Urothelium cell line (cell line): ENCODE results near the gene RHOT2.

Experiments
- DNase-seq: peaks from one replicate; pipeline ENCODE4 v3.0.0; 2011; ENCODE audit warnings: low spot score, mixed read lengths
- FAIRE-seq: peaks from 2 replicates; lab custom pipeline; 2011; peaks lifted over from hg19 to GRCh38; lab: Jason Lieb, UNC

Gene RHOT2

DNA sequence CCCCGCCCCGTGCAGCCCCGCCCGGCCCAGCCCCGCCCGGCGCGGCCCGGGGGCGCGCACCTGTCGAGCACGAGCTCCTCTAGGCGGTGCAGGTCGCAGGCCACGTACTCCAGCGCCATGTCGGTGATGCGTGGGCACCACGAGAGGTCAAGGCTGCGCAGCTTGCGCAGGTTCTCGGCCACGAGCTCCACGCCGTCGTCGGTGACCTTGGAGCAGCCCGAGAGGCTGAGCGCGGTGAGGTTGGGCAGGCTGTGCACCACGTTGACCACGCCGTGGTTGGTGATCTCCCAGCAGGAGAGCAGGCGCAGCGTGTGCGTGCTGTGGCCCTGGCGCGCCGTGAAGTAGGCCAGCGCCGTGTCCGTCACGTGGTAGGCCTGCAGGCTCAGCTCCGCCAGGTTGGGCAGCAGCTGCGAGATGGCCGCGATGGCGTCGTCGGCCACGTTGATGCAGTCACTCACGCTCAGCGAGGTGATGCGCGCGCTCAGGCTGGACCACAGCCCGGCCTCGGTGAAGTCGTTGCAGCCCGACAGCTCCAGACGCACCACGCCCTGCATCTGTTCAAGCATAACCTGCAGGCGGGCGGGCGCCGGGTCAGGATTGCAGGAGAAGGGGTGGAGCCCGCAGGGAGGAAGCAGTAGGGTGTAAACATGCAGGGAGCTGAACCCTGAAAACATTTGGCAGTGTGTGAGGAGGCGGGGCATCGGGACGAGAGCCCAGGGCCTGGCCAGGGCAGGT, 27.6 kb downstream of the RHOT2 start:
- DNase-seq = no peak

DNA sequence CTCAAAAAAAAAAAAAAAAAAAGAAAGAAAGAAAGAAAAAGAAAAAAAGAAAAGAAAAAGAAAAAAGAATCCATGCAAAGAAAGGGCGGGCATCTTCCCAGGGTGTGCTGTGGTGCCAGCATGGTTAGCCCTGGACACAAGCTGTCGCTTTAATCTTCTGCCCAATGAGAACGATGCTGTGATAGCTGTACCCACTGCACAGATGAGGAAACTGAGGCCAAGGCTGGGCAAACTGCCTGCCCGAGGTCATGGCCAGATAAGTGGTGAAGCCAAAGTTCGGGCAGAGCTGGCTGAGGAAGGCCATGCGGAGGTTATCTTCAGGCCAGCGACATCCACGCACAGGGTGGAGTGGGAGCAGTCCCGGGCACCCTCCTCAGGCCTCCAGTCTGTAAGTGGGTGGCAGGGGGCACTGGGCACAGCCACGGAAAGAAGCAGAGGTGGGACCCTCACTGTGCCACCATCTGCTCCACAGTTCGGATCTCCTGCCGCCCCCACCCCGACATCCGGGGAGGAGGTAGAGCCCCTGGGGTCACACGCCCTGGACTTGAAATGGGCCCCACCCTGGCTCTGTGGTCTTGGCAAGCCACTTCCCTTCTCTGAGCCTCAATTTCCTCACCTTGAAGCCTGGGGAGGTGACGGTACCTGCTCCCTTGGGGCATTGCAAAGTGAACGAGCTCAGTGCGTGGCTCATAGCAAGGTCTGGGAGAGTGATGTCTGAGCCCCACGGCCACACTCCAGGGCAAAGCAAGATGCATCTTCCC, 31.2 kb downstream of the RHOT2 start:
- FAIRE-seq = no peak
- no peak for DNase-seq

More for the DNA sequence above, 27.6 kb downstream of the RHOT2 start:
- FAIRE-seq = no peak

- FAIRE-seq = no peak
- DNase-seq = peak; percentile 64
These were observed 33.0 kb downstream of the RHOT2 start for GRCh38 chr16:700684-701584.

DNA sequence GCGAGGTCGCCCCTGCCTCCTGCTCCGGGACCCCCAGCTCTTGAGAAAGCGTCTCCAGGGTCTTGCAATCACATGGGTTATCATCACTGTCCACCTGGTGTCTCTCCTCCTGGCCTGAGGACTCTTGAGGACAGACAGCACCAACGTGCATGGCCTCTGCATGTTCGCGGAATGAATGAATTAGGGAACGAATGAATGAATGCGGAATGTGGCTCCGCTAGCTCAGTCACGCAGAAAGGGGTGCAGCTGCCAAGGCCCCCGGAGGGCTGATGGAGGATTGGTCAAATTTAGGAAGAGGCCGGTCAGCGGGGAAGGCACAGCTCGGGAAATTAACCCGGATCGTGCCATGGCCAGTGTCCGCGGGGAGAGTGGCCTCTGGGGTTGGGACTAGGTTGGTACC, 34.4 kb downstream of the RHOT2 start:
- FAIRE-seq (no peak), DNase-seq (no peak)

- DNase-seq (no peak), FAIRE-seq (no peak)
These were observed 35.5 kb downstream of the RHOT2 start for GRCh38 chr16:703406-703805.

DNA sequence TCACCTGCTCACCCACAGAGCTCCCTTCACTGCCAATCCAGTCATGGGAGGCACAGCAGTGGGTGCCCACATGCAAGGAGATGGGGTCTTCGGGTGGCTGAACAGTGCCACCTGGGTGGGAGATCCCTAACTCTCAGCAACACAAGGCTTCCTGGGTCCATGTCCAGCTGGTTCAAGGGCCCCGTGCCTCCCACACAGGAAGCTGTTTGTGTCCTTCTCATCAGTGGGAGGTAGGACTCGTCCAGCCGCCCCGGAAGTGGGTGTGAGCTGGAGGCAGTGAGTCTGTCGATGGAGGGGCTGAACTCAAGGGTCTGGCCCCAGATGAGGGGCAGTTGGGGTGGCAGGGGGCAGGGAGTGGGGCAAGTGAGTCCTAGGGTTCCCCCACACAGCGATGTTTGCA, 36.1 kb downstream of the RHOT2 start:
- DNase-seq (no peak), FAIRE-seq (no peak)

GRCh38 chr16:704552-705380, 36.8 kb downstream of the RHOT2 start:
- DNase-seq (no peak), FAIRE-seq (no peak)

DNA sequence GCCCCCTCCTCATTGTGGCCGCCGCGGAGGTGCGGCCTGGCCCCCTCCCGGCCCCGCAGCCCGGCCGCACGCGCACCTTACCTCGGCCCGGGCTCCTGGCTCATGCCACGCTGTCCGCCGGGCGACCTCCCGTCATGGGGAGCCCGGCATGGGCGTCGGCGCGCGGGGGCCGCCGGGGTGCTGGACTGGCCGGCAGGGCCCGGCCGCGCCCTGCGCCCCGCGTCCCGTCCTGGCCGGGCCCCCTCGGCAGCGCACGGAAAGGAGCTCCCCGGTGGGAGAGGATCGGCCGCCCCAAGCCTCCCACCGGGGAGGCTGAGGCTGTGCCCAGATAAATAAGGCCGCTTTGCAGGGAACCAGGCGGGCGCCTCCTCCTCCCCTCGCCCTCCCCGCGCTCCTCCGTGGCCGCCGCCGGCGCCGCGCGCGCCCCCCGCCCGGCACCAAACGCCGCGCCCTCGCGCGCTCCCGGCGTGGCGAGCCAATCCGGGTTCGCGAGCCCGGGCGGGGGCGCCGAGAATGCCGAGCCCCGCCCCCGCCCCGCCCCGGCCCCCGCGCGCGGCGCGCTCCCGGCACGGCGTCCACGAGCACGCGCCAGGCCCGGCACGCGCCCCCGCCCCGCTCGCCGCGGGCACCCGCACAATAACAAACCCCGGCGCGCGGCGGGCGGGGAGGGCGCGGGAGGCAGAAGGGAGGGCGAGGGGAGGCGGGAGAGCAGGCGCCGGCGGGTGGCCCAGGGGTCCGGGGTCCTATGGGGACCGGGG, 37.7 kb downstream of the RHOT2 start, which contains the start of gene FBXL16:
Gene FBXL16, minus strand, starts transcription at position 371 of the 758 bp plus-strand sequence. CDS start 8,396 bp downstream, outside the sequence.
- peak; percentile 92 for DNase-seq
- FAIRE-seq = peak; percentile 40

GRCh38 chr16:706189-707061, 38.5 kb downstream of the RHOT2 start:
- DNase-seq = no peak

DNA sequence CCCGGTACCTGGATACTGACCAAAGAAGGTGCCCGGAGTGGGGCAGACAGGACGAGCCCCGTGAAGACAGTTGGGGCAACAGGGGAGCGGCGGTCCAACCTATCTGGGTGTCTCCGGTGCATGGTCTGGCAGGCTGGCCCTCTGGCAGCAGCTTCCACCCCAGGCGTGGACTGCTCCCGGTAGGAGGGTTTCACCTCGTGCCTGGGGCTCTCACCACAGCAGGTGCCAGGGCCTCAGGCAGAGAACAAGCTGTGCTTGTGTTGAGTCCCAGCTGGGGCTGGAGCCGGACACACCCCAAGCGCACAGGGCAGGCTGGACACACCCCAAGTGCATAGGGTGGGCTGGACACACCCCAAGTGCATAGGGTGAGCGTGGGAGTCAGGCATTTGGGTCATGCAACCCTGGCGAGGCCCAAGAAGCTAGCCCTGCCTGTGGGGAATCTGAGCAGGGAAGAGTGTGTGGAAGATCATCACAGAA, 39.2 kb downstream of the RHOT2 start:
- DNase-seq (no peak), FAIRE-seq (no peak)

More at GRCh38 chr16:706189-707061, 38.5 kb downstream of the RHOT2 start:
- no peak for FAIRE-seq

DNA sequence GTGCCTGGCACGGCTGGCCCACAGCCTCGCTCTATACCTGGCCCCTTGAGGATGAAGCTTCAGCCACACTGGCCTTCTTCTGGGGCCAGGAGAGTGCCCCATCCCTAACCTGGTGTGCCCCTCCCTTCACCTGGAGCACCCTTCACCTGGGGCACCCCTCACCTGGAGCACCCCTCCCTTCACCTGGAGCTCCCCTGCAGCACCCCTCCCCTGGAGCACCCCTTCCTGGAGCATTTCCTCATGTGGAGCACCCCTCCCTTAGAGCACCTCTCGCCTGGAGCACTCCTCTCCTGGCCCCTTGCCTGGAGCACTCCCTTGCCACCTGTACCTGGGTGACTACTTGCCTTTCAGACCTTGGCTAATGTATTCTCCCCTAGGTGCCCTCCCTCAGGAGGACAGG, 40.1 kb downstream of the RHOT2 start:
- no peak for FAIRE-seq

GRCh38 chr16:708959-709358, 41.0 kb downstream of the RHOT2 start:
- FAIRE-seq (no peak), DNase-seq (no peak)

More for the DNA sequence above, 40.1 kb downstream of the RHOT2 start:
- no peak for DNase-seq

GRCh38 chr16:709566-710499, 41.9 kb downstream of the RHOT2 start:
- FAIRE-seq (peak; percentile 76), DNase-seq (peak; percentile 94)

DNA sequence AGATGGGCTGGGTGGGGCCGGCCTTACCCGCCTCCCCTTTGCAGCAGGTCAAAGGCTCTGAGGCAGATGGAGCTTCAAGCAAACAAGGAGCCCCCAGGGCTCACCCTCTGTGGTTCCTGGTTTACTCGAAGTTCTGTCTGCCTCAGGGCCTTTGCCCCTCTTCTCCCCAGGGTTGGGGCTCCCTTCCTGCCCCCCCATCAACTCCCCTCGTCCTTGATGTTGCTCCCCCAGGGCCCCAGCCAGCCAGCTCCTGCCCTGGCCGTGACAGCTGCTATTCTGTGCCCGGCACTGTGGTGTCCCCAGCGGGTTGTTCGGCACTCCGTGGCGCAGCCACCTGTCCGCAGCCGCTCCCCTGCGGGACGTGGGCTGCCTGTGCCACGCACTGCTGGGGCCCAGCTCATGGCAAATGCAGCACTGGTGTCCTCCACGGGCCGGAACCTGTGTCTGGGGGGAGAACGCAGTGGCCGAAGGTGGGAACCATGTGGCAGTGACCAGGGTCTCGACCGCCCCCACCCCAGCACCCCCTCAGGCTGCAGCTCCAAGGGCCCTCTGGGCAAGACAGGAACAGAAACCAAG, 42.7 kb downstream of the RHOT2 start:
- DNase-seq (no peak), FAIRE-seq (no peak)

- DNase-seq = no peak
- FAIRE-seq = no peak
These were observed 43.2 kb downstream of the RHOT2 start for GRCh38 chr16:711084-711483.

- peak; percentile 73 for DNase-seq
- FAIRE-seq = no peak
These were observed 43.8 kb downstream of the RHOT2 start for GRCh38 chr16:711548-712320.
